Gastroesophageal sphincter (tissue), 3 donors: ENCODE results near the gene ASB10.

Experiments used
- CTCF ChIP-seq, 4 experiments: fragments of 200-600 bp in 2 of 4; fragments of 450-650 bp in 2 of 4; sonication (generic) in 1 of 4; IDR thresholded peaks; one replicate each; pipeline ENCODE4 v1.5.1; 2017 to 2019; ENCODE audit warnings: antibody characterized with exemption in 4 of 4, mild to moderate bottlenecking in 2 of 4, moderate library complexity in 2 of 4
- EP300 ChIP-seq: sonication (generic); formaldehyde crosslinking; IDR thresholded peaks from one replicate; pipeline ENCODE4 v1.6.1; 2017; ENCODE audit warnings: antibody characterized with exemption, mild to moderate bottlenecking
- POLR2AphosphoS5 ChIP-seq: sonication (generic); formaldehyde crosslinking; IDR thresholded peaks from one replicate; pipeline ENCODE4 v1.6.1; 2017; ENCODE audit warnings: antibody characterized with exemption

GRCh38 chr7:151128716-151129115, 58.3 kb downstream of the ASB10 start:
- TF ChIP-seq POLR2AphosphoS5 (no peak), CTCF (IDR thresholded peaks at IDR 0.05) (no peak), EP300 (no peak)
